Diencephalon (tissue), 1 donor: ENCODE measurements around the gene XAGE1B. TPM values are rescaled to one million over a fixed set of nuclear protein-coding genes. Genes with fewer than 3 reads are reported as not detected.

Experiments used
- small RNA-seq: library from RNA; depleted of rRNA; stranded (forward); fragments of <200 nt; gene quantifications from one replicate; pipeline ENCODE3, GENCODE V24; 2014
- total RNA-seq: library from RNA; depleted of rRNA; stranded (reverse); fragments of >200 nt; gene quantifications from one replicate; pipeline ENCODE4 v1.2.3, GENCODE V29; 2014

The XAGE1B gene, protein sequence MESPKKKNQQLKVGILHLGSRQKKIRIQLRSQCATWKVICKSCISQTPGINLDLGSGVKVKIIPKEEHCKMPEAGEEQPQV
- total RNA-seq: not detected

DNA sequence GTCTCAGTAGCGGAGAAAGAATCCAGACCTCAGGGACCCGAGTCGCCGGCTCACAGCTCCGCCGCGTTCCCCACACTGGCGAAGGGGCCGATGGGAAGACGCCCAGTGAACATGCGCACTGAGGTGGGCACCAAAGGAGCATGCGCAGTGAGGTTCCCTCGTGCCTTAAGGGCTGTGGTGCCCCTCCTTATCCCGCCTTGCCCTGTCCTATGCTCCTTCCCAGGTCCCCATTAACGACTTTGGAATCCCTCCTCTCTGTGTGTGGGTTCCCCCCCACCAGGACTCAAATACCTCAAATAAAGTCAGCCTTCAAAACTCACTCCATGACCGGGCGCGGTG, at the start of gene XAGE1B:
Gene XAGE1B, minus strand, starts transcription at position 77 of the 339 bp plus-strand sequence. CDS start 1,536 bp downstream, outside the sequence.

DNA sequence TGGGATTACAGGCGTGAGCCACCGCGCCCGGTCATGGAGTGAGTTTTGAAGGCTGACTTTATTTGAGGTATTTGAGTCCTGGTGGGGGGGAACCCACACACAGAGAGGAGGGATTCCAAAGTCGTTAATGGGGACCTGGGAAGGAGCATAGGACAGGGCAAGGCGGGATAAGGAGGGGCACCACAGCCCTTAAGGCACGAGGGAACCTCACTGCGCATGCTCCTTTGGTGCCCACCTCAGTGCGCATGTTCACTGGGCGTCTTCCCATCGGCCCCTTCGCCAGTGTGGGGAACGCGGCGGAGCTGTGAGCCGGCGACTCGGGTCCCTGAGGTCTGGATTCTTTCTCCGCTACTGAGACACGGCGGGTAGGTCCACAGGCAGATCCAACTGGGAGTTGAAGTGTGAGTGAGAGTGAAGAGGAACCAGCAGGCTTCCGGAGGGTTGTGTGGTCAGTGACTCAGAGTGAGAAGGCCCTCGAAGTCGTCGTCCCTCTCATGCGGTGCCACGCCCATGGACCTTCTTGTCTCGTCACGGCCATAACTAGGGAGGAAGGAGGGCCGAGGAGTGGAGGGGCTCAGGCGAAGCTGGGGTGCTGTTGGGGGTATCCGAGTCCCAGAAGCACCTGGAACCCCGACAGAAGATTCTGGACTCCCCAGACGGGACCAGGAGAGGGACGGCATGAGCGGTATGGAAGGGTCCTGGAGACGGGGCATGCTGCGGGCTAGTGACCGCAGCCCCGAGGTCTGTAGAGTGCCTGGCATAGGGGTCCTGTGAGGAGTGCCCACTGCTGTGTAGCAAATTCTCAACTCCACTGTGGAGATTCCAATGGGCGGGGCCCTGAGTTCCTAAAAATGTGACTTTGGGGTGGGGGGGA, 21.1 kb downstream of the XAGE1B start, which contains the start of gene XAGE1A:
Gene XAGE1A, plus strand, starts transcription at position 264 of the 874 bp plus-strand sequence. CDS start 1,554 bp downstream, outside the sequence.

Small RNA genes lying within 50 kb of the gene (small RNA-seq; reads per million reads assigned to genes)
- gene BX510359.8 (not detected), gene RBM22P7 (not detected)

Other genes starting within 250 kb of the XAGE1B start
- gene XAGE2, start 148.0 kb downstream of the XAGE1B start, total RNA-seq: not detected
- not detected for gene XAGE1A, start 21.3 kb downstream of the XAGE1B start, total RNA-seq
- gene SSX7, start 137.8 kb upstream of the XAGE1B start, total RNA-seq: not detected
- not detected for gene SSX2, start 190.1 kb upstream of the XAGE1B start, total RNA-seq
- not detected for gene SSX2B, start 234.2 kb upstream of the XAGE1B start, total RNA-seq